Stimulated activated CD4-positive, alpha-beta T cell treated with anti-CD3 and anti-CD28 coated beads, Interleukin-1b, Interleukin-23, amount 100 ng/mL, for 48 hours (primary cell): ENCODE results near the gene KCNAB2.
A peak's percentile ranks its signal among the peaks of the same experiment; 100 is the strongest.

Experiments
- DNase-seq: peaks from one replicate; pipeline ENCODE4 v3.0.0-alpha.2; 2020

KCNAB2 gene

DNA sequence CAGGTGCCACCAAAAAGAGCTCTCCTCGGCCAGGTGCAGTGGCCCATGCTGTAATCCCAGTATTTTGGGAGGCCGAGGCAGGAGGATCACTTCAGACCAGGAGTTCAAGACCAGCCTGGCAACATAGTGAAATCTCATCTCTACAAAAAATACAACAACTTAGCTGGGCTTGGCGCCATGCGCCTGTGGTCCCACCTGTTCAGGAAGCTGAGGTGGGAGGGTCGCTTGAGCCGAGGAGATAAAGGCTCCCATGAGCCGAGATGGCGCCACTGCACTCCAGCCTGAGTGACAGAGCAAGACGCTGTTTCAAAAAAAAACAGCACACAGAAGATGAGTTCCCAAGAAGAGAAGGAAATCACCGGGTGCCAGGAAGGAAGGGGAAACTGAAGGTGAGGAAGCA, 67.4 kb downstream of the KCNAB2 start:
- no peak for DNase-seq

DNA sequence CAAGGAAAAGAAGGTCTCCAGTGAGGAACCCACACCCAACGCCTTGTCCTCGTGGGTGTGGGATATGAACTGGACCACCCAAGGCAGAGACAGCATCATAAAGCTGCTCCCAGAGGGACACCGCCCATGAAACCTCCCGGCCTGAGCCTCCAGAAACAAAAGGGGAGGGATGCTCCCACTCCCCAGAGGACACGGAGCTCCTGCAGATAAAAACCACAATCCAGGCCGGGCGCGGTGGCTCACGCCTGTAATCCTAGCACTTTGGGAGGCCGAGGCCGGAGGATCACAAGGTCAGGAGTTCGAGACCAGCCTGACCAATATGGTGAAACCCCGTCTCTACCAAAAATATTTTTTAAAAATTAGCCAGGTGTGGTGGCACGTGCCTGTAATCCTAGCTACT, 68.1 kb downstream of the KCNAB2 start:
- DNase-seq: no peak

DNA sequence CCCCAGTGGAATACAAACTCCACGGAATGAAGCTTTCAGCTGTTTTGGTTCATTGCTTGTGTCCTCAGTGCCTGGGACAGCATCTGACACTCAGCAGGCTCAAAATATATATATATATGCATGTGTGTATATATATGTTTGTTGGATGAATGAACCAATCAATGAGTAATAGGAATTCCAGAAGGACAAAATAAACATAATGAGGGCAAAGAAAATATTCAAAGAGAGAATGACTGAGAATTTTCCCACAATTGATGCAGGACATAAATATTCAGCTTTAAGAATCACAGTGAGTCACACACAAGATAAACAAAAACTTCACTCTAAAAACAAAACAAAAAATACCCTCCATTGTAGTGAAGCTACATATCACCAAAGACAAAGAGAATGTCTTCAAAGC, 70.4 kb downstream of the KCNAB2 start:
- no peak for DNase-seq

DNA sequence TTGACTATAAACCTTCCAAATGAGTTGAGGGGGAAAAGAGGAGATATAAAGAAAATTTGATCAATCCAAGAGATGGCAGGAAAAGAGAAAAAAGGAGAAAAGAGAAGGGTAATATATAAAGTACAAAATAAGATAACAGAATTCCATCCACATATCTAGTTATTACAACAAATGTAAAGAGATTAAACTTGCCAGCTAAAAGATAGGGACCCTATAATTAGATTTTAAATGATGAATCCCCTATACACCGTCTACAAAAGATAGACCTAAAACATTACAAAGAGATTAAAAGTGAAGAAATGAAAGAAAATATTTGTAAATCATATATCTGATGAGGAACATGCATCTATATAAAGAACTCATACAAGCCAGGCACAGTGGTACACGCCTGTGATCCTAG, 71.4 kb downstream of the KCNAB2 start:
- no peak for DNase-seq

DNA sequence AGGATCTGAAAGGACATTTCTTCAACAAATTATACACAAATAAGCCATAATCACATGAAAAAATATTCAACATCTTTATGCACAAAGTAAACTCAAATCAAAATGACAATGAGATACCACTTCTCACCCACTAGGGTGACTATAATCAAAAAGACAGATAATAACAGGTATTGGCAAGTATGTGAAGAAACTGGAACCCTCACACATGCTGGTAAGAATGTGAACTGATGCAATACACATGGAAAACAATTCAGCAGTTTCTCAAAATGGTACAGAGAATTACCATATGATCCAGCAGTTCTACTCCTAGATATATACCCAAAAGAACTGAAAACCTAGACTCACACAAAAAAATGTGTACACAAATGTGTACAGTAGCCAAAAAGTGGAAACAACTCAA, 71.9 kb downstream of the KCNAB2 start:
- DNase-seq: no peak

DNA sequence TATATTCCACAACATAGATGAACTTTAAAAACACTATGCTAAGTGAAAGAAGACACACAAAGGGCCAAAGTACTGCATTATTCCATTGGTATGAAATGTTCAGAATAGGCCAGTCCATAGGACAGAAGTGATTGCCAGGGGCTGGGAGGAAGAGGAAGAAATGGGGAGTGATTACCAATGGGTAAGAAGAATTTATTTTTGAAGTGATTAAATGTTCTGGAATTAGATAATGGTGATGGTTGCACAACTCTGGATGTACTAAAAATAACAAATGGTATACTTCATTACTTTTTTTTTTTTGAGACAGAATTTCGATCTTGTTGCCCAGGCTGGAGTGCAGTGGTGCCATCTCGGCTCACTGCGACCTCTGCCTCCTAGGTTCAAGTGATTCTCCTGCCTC, 72.7 kb downstream of the KCNAB2 start:
- no peak for DNase-seq

DNA sequence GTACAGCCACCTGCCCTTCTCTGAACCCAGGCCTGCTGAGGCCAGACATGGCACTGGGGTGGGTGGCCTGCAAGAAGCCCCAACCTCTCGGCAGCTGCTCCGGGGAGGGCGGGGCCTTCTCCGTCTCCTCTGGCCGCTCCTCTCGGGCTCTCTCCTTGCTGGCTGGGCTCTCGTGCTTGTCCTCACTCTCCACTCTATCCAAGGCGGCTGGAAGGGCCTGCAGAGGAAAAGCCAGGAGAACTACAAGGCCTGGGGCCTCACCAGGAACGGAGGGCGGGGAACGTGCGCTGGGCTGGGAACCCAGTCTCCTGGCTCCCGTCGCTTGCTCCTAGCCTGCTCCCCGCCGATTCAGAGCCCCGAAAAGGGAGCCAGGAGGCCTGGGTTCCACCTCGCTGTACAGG, 75.3 kb downstream of the KCNAB2 start:
- no peak for DNase-seq

DNA sequence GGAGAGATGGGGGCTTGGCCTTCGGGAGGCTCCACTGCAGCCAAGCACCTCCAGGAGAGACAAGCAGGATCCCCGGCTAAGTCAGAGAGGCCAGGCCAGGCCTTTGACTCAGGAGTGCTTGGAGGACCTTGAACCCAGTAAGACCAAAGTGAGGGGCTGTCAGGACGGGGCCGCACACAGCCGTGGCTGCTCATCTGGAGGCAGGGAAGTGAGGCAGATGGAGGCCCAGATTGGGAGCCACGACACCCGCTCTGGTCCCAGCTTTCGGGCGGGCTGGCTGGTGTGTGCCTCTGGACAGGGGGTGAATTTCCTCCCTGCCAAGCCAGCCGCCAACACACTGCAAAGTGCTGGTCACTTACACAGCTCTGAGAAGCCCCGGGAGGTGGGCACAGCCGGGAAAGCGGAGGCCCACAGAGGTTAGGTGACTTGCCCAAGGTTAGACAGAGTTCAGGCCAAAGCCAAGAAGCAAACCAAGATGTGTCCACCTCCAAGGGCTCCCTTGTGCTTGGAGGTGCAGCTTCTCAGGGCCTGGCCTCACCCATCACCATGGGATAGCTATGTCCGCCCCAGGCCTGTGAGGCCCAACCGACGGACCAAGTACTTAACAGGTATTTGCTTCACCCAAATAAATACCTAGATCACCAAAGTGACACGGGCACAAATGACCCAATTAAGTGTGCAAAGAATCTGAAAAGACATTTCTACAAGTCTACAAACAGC, 76.1 kb downstream of the KCNAB2 start:
- no peak for DNase-seq

DNA sequence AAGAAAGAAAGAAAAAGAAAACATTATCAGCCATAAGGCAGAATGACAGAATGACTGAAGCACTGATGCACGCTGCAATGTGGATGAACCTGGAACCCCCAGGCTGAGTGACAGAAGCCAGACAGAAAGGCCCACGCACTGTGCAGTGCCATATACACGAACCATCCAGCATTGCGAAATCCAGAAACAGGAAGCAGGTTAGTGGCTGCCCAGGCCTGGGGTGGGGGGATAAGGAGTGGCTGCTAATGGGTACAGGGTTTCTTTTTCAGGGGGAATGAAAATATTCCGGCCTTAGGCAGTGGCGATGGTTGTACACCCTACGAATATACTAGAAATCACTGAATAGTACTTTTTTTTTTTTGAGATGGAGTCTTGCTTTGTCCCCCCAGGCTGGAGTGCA, 77.4 kb downstream of the KCNAB2 start:
- DNase-seq: no peak

DNA sequence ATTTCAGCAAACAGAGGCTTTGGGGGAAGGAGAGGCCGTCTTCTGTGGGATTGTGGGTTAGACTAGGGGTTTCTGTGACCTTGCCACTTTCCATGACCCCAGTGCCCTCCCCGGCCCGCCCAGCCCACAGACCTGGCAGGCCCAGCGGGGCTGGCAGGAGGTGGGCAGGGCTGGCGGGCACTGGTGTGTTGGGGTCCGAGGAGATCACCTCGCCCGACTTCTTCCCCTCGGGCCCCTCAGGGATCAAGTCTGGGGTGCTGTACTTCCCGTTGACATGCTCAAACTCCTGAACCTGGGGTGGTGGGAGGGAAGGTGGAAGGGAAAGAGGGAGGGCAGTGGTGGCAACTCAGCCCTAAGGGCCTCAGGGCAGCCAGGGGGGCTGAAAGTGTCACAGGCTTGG, 78.1 kb downstream of the KCNAB2 start:
- no peak for DNase-seq

DNA sequence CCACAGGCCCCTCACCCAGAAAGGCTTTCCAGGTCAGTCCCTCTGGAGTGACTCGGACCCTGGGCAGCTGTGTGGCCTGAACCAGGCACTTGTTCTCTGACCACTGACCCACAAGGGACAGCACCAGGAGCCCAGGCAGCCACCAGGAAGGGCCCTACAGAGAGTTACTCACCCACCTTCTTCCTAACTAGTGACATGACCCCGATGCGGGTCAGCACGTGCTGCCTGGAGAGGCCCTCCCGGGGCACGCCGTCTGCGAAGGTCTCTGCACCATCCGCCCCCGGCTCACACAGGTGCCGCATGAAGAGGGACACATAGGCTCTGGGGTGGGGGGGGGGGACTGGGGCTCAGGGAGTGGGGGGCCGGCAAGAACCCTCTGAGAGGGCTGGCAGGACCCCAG, 78.7 kb downstream of the KCNAB2 start:
- DNase-seq: no peak

DNA sequence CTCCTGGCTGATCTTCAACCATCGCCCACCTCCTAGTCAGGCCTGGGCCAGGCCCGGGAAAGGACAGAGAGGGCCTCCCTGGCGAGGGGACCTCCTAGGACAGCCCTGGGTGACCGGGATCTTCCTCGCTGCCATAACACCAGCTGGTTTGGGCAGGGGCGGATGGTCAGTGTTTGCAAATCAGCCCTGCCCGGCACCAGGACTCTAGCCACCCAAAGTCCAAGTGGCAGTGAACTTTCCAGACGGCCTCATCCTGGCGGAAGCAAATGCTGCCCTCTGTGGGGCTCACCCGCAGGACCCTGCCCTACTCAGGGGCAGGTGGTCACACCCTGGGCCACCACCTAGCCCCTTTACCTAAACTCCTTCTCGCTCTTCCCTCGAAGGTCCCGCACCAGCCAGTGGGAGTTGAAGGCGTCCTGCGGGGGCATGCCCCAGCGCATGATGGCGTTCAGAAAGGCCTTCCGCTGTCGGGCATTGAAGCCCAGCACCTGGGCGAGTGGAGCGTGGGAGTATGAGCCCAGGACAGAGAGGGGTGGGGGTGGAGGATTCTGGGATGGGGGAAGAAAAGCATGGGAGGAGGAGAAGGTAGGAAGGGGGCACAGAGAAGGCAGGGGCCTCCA, 79.2 kb downstream of the KCNAB2 start:
- DNase-seq: no peak

DNA sequence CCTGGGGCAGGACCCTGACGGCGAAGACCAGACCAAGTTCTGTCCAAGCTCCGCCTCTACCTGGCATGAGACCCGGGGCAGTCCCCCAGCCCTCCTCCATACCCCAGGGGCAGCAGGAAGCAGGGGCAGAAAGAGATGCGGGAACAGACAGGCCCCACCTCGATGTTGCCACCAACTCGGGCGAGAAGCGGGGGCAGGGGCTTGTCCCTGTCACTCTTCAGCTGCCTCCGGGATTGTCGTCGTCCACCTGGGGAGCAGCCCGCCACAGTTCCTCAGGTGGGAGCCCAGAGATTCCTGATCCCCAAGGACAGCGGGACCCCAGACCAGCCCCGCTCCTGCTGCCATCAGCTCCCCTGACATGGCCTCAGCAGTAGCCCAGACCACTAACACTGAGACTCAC, 79.7 kb downstream of the KCNAB2 start:
- no peak for DNase-seq

DNA sequence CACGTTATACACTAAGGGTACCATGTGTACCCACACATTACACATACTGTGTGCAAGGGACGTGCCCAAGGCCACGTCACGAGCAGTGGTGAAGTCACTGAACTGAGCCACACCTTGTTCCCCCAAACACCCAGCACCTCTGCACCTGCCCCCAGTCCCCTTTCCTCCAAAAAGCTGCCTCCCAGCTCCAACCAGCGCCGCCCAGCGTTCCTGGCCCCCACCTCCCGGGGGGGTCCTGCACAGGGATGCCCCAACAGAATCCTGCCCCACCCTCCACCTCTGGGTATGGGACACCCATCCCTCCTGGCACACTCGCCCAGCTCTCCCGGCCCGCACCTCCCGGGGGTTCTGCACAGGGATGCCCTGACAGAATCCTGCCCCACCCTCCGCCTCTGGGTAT, 80.3 kb downstream of the KCNAB2 start:
- DNase-seq: no peak

DNA sequence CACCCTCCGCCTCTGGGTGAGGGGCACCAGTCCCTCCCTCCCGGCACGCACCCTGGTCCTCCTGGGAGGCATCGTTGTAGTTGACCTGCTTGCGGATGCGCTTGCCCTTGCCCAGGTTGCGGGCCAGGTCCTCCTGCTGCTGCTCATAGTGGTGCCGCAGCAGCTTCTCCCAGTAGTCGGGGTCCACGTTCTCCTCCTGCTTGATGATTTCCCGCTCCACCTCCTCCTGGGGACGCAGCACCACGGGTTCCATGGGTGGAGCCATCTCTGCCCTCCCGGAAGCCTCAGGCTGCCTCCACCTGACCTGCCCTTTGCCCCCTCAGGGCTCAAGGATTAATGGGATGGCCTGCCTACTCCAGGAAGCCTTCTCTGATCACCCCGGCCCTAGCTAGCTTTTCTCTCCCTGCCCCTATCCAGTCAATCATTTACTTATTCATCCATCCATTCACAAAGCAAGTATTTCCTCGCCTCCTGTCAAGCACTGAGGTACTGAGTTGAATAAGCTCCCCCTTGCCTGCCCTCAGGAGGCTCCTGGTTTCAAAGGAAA, 80.9 kb downstream of the KCNAB2 start:
- no peak for DNase-seq

DNA sequence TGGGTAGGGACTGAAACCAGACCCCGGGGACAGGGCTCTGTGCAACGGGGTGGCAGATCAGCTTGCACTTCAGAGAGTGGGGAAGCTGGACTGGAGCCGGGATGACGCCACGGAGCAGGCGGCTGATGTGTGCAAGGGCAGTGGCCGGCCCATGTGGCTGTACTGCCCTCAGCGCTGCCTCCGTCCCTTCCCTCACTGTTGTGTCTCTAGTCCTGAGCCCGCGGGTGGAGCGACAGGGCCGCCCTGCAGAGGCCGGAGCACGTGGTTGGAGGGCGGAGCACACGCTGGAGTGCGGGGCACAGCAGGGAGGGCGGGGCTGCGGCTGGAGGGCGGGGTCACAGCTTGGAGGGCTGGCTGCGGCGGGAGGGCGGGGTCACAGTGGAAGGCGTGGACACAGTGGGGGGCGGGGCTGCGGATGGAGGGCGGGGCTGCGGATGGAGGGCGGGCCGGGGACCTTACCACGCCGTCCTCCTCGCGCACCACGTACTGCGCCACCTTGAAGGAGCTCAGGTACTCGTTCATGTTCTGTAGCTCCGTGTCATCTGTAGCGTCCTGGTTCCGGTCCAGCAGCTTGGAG, 82.0 kb downstream of the KCNAB2 start:
- DNase-seq: peak; percentile 78

DNA sequence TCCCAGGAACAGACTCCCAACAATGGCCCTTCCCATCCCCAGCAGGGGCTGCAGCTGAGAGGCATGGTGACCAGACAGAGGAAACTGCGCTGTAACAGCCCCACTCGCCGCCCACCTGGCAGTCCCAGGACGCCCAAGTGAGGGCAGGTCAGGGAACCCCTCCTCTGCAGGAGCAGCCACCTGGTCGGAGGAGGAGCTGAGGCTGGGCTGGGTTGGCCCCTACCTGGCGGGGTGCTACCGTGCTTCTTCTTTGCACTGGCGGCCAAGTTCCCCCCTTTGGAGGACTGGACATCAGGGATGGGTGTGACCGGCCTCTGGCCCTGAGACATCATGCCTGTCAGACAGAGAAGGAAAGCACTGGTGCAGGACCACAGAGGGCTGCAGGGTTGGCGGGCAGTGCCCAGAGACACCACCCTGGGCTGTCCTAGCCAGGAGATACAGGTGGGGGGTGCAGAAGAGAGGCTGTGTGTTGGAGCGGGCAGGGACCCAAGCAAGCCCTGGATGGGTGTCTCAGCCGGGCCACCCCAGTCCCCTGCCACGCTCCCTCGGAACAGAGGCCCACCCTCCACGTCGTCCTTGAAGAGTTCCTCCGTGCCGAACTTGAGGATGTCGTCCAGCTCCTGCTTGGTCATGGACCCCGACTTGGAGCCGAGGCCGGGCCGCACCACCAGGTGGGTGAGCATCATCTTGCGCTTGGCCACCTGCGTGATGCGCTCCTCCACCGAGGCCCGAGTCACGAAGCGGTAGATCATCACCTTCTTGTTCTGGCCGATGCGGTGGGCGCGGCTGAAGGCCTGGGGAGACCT, 82.8 kb downstream of the KCNAB2 start:
- no peak for DNase-seq

DNA sequence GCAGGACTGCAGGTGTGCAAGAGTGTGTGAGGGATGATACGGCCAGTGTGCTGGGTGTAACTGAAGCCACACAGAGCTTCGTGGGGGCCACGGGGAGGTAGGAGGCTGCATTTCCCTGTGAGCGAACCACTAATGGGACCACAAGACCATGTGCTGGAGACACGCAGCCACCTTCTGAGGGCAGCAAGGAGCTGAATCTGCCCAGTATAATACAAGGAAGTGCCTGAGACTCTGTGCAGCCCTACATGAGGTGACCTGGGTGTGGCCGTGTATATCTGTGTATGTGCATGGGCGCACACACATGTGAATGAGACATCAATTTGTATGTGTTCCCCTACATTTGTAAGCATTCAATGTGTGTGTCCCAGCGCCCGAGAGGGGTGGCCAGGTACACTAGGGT, 83.6 kb downstream of the KCNAB2 start:
- no peak for DNase-seq

DNA sequence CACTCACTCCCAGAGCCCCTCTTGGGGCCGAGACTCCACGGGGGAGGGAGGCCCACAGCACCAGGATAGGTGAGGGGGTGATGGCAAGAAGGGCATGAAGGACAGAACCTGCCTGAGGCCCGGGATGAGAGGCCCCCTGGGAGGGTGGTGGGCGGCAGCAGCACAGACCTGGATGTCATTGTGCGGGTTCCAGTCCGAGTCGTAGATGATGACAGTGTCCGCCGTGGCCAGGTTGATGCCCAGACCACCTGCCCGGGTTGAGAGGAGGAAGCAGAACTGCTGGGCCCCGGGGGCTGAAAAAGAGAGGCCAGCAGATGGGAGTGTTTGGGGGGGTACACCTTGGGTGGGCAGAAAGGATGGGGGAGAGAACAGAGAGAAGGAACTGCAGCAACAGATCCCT, 84.3 kb downstream of the KCNAB2 start:
- DNase-seq: no peak

DNA sequence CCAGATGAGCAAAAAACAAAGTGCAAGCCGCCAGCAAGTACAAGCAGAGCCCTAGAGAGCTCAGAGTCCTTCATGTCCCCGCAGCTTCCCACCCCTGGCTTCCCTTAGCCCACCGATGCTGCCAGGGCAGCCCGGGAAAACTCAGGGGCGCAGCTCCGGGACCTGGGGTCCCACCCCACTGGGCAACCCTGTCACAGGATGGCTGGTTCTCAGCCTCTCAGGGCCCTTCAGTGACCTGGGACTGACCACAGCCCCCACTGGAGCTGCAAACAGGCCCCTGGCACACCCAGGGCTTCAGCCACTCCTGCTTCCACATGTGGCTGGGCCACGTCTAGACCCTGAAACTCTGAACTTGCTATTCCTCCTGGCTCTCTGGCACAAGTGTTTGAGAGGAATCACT, 84.9 kb downstream of the KCNAB2 start:
- DNase-seq: no peak

DNA sequence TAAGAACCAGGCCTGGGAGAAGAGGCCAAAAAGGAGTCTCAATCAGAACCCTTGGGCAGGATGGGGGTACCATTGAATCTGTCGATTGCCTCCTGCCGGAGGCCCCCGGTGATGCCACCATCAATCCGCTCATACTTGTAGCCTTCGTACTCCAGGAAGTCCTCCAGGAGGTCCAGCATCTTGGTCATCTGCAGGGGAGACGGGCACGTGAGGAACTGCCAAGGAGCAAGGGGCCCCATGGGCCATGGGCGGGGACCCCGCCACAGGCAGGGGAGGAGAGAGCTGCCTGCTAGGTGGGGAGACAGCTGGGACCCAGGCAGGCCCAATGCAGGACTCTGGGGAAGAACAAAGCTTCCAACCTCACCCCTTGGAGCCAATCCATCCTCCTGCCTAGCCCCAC, 85.9 kb downstream of the KCNAB2 start:
- DNase-seq: no peak

DNA sequence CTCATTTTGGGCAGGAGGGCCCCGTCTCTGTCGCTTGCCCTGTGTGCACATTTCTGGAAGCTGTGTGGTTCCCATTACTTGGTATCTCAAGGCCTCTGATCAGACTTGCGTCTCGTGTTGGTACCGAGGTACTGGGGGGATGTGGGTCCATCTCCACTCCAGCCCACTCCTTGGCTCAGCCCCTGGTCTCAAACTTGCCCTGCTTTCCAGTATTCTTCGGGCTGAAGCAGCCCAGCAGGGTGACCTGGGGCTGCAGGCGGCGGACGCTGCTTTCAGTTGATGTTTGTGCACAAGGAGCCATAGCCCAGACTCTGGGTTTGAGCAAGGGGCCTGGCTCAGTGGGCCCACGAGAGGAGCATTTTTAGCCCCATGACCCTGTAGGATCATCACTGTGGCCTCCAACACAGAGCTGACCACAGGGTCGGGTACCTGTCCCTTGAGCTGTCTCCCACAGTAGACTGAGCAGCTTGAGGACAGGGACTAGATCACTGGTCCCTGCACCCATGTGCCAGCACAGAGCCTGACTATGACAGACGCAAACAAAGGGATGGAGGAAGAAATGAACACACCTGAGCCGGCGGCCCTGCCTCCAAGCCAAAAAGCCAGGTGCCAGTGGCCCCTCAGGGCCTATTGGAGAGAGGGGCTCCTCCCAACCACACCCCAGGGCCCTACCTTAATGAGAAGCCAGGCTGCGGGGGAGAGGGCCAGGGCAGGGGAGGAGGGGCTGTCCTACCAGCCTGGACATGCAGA, 87.6 kb downstream of the KCNAB2 start:
- no peak for DNase-seq

DNA sequence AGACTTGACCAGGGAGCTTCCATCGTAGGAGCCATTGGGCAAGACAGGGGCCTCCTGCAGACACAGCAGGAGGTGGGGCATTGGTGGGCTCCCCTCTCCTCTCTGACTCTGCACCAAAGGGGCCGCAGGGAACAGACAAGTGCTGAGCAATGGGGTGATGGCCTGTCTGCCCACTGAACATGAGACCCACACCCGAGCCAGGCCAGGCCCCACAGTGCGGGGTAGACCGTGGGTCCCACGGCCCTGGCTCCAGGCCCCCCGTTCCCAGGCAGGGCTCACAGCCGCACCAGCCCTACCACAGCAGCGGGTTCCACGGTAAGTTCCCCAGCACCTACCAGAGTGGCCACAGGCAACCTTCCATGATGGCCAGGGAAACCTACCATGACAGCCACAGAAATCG, 88.5 kb downstream of the KCNAB2 start:
- DNase-seq: no peak
